ENCODE results near the gene SCOC.

SCOC gene

DNA sequence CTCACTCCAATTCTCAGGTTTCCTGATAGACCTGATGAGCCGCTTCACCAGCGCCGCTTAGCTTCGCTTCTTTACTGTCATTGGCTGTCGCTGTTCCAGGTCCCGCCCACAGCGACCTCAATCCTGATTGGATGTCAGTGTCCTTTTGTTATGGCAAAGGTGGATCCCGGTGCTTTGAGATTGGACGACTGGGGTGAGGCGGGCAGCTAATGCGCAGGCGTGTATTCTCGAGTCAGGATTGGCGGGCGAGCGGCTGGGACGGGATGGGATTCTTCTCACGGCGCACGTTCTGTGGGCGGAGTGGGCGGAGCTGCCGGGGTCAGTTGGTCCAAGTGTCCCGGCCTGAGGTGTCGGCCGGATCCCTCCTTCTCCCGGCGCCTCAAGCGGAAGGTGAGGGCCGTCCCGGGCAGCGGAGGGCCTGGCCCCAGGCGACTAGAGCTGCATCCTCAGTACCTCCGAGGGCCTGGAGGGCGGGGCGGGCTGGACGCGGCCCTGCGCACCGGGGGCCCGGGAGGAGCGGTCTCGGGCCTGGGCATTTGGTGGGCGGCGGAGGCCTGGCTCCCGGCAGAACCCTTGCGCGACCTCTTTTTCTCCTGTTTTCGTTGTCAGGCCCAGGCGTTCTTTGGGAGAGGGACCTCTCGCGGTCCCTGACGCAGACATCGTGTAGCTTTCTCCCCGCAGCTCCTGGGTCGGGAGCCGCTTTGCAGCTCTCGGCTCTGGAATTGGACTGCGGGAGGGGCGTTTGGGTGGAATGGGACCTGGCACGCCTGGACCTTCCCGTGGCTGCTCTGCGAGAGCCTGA is at the start of gene SCOC:
TSS of gene SCOC (plus strand) at position 319 of the 802 bp plus-strand sequence. CDS start 5,525 bp downstream, outside the sequence.
- peak; percentile 98 for DNase-seq (ENCODE audit: low spot score)

DNA sequence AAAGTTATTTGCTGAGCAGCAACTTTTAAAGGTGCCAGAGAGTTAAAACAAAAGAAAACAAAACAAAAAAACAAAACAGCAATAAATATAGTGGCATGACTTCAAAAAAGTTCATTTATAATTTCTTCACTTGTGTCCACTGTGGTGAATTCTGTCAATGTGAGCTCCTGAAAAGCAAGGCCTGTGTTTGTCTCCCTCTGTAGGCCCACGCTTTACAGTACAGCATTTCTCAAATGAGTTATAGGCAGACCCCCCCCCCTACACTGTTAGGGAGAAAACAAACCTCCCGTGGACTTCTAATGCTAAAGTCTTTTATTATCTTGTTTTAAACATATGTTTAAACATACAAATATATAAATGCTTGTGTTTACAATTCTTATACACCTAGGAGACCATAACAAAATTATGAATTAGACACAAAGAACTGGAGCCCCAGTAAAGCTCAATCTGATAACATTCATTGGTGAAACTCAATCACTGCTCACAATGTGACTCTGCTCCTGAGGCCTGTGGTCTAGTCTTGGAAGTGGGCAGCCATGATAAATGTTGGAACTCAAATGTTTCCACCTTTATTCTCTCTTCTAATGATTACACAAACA is 47.0 kb upstream of the SCOC start:
- peak; percentile 65 for DNase-seq (ENCODE audit: low spot score)

DNA sequence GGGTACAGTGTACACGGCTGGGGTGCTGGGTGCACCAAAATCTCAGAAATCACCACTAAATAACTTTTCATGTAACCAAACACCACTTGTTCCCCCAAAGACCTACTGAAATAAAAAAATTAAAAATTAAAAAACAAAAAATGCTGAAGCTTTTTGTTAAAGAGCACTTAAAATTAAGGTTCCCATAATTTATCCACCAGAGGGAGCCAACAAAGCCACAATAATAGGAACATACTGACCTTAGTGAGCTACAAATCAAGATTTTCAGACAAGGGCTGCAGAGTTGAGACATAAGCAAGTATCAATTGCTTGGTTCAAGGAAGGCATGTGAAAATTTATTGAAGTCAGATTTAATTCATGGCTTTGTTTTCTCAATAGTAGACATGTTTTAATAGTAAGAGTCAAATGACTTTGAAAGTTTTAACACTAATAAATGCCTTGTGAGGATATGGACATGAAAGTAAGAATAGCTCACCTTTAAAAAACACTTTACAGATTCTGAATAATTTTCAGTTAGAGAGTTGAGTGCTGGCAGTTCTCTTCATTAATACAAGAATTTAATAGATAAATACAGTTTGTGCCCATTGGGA is 43.0 kb upstream of the SCOC start:
- no peak for DNase-seq (ENCODE audit: low spot score)

DNA sequence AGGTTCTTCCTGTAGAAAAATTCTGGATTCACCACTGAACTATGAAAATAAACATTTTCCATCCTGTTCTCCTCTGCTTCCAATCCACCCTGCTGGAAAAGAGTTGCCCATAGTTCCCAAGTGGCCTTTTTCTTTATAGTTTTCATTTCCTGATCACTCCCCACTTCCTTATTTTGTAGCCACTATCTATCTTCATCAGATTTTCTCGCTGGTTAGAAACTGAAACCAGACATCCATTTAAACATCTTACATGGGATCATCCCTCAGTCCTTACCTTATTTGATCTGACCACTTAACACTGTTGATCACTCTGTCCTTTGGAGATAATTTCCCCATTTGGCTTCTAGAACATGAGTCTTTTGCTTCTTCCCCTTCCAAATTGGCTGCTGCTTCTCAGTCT is 42.2 kb upstream of the SCOC start:
- DNase-seq (ENCODE audit: low spot score), result no peak

DNA sequence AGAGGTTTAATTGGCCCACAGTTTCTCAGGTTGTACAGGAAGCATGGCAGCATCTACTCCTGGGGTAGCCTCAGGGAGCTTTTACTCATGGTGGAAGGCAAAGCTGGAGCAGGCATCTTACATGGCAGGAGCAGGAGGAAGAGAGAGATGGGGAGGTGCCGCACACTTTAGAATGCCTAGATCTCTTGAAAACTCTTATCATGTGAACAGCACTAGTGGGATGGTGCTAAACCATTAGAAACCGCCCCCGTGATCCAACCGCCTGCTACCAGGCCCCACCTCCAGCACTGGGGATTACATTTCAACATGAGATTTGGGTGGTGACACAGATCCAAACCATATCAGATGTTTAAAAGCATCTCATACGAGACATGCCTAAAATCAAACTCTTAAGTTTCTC is 41.6 kb upstream of the SCOC start:
- no peak for DNase-seq (ENCODE audit: low spot score)

DNA sequence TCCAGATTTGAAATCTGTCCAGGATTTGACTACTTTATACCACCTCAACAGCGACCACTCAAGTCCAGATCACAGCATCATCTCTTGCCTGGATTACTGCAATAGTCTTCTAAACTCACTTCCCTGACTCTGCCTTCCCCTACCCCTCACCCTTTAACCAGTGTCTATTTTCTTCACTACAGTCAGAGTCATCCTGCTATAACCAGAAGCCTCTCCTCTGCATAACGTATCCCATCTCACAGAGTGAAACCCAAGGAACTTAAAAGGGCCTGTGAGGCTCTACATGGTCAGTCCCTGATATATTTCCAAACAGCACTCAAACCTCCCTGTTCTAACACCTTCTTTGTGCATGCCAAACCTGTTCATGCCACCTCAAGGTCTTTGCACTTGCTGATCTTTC is 40.7 kb upstream of the SCOC start:
- no peak for DNase-seq (ENCODE audit: low spot score)

DNA sequence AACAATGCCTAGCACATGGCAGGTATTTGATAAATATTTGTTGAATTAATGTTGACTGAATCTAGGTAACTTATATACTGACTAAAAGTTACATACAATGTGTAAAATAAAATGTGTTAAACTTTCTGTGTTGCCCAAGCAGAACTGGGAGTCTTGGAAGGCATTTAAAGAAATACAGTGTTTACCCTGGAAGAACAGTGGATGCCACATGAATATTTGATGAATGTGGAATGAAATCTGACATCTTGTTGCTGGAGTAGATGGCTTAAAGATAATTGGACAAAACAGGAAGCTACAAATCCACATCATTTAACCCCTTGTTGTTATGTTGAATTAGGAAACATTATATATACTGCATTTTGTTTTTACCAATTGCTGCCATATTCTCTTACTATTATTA is 39.9 kb upstream of the SCOC start:
- DNase-seq (ENCODE audit: low spot score), result no peak

DNA sequence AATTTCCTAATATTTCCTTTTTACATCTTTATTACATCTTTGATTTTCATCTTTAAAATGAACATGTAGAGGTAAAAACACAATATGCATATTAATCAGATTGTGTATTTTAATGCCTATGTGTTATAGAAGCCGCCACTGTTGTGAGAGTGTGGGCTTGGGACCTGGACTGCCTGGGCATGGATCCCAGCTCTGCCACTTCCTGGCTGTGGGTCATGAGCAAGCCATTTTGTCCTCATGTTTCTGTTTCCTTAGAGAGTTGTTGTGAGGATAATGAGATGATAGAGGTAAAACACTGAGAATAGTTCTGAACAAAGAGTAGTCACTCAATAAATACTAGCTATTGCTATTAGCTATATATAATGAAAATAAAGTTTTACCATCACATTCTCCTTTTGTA is 38.4 kb upstream of the SCOC start:
- DNase-seq (ENCODE audit: low spot score), result no peak

DNA sequence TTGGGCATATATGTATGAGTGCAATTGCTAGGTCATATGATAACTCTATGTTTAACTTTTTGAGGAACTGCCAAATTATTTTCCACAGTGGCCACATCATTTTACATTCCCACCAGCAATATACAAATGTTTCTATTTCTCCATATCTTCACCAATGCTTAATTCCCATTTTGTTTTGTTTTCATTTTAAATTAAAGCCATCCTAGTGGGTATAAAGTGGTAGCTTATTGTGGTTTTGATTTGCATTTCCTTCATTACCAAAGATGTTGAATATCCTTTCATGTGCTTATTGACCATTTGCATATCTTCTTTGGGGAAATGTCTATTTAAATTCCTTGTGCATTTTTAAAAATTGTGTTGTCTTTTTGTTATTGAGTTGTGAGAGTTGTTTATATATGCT is 36.7 kb upstream of the SCOC start:
- no peak for DNase-seq (ENCODE audit: low spot score)

DNA sequence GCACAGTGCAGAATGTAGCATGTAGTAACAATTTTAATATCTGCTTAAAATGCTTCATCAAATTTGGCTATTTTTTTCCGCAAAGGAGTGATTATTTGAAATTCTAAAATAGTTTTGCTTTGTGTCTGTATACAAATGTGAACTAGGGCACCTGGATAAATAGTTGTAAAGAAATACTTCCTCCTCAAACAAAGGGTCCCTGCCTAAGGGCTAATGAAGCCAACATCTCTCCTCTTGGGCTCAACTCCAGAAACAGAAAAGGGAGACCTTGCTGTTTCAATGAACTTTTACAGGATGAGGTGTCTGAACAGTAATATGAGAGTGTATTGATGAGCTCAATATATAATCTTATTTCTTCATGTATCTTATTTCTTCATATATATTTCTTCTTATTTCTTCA is 30.8 kb upstream of the SCOC start:
- no peak for DNase-seq (ENCODE audit: low spot score)

DNA sequence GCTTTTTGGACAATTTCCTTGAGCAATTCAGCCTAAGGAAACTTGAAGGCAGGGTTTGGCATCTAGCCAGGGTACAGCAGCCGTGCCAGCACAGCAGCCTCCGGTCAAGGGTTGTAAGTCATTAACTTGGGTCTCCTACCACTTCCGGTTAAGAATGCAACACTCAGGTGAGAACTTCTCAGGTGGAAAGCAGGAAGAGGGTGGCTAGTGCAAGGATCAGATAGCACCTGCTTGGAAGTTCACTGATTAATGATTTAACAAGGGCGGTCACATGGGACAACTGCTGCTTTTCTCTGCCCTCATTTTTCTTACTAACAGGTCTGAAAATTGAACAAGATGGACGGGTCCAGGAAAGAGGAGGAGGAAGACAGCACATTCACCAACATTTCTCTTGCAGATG is 30.1 kb upstream of the SCOC start:
- DNase-seq (ENCODE audit: low spot score), result no peak

DNA sequence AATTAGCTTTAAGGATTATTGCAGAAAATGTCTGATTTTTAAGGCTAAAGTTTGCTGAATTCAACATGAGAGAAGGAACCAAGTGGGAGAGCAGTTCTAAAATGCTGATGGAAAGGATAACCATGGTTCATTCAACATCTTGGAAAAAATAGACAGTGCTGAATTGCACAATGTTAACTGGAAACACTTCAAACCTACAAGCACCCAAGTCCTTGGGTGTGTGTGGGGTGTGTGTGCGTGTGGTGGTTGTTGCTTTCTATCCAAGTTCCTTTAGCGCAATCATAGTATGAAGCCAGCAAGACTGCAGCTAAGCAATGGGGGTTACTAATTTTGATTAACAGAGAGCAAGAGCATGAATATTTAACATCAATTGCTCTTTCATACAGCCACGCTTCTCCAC is 29.3 kb upstream of the SCOC start:
- no peak for DNase-seq (ENCODE audit: low spot score)

DNA sequence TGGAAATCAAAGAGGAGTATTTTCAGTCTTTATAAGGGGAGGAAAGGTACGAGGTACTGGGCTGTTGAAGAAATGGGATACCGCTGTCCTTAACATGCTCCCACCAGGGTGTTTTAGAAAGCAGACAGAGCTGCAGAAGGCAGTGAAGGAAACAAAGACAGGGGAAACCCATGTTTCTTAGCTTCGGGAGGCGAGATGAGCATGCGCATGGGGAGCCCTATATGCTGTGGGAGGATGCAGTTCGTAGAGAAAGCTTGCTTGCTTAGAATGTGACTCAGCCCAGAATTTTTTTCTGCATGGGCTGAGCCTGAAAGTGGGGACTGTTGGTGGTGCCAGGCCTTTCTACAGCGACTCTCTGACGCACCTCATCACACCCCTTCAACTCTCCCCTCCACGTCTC is 28.8 kb upstream of the SCOC start:
- no peak for DNase-seq (ENCODE audit: low spot score)

DNA sequence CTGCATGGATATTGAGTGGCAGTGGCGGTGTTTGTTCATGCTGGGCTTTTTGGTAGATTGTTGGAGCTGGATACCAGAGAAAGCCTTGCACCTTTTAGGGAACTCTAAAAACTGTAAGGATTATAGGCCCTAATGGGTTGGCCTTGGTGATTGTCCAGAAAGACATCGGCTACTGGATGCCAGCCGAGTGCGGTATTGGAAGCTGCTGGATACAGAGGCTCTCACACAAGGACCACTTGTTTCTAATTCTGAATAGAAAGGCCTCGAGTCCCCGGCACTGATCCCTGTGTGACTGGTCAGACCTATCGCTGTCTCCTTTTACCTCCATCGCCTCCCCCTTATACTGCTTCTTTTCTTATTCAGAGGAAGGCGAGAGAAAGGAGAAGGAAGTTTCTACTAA is 27.3 kb upstream of the SCOC start:
- no peak for DNase-seq (ENCODE audit: low spot score)

DNA sequence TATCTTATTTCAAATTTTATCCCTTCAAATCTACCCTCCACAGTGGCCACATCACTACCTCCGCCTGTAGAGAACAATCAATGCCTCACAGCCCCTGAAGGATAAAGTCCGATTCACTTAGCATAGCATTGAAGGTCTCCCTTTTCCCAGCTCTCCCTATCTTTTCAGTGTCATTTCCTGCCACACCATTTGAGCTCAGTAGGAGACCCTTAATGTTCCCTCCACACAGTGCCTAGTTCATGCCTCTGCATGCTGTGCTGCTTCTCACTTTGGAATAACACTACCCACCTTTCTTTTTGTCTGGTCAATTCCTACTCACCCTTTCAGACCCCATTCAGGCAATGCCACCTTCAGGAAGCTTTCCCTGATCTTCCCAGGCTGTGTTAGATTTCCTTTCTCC is 23.6 kb upstream of the SCOC start:
- DNase-seq (ENCODE audit: low spot score), result no peak

DNA sequence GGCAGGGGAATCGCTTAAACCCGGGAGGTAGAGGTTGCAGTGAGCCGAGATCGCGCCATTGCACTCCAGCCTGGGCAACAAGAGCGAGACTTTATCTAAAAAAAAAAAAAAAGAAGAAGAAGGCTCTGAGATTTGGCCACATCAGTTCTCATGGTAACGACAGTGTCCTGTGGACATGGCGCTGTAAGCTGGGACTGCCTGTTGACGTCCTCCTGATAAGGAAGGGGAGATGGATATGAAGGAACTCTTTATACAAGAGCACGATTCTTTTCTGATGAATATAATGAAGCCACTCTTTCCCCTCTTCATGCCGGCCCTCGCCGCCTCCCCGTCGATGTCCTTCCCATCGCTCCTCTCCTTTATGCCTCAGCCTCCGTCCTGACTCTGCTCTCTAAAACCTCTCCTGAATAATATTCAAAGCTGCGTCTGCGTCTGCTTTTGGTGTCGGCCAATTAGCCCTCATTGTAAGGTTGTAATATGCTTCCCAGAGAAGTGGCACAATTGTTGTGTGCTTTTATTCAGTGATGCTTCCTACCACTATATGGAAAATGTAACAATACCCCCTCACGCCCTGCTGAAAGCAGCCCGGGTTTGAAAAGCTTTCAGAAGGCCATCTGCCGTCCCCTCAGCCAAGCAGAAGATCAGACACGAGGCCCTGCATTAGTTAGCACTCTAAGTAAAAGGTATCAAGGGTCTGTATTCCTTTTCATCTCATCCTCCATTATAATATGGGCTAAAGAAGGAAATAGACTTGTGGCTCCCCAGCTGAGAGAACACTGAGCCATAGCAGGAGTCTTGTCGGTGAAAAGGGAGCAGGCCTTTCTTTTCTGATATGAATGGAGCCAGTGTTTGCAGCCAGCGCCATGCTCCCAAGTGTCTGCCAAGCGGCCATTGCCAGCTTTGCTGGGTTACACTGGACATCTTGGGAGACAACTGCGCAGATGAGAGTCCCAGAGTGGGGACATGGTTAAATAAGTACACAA is 22.1 kb upstream of the SCOC start:
- no peak for DNase-seq (ENCODE audit: low spot score)

DNA sequence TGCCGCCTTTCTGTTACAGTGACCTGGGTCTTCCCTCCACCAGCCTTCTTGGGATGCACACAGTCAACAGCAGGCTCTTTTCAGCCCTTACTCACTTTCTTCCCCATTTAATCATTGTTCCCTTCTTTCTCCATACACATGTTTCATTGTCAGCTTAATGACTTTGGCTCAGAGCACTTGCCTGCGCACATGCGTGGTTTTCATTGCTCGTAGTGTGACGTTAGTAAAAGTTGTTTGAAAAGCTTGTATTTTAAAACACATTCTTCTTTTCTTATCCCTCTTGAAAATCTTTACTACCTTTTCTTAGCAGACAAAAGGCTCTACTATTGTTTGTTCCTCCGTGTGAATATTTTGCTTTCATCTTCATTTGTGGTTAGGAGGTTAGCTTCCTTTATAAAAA is 19.7 kb upstream of the SCOC start:
- no peak for DNase-seq (ENCODE audit: low spot score)

DNA sequence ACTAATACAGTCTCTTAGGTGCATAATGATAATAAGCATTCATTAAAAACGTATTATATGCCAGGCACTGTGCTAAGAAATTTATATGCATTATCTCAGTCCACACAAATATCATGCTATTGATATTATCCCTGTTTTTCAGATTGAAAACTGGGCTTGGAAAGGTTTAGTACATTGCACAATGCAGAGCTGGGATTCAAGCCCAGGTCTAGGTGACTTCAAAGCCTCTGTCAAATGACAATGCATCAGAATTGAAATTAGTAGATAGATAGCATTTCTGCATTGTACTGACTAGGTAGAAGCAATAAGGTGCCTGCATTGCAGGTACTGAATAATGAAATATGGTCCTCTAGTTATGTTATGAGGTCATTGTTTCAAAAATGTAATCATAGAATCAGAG is 18.2 kb upstream of the SCOC start:
- DNase-seq (ENCODE audit: low spot score), result no peak

DNA sequence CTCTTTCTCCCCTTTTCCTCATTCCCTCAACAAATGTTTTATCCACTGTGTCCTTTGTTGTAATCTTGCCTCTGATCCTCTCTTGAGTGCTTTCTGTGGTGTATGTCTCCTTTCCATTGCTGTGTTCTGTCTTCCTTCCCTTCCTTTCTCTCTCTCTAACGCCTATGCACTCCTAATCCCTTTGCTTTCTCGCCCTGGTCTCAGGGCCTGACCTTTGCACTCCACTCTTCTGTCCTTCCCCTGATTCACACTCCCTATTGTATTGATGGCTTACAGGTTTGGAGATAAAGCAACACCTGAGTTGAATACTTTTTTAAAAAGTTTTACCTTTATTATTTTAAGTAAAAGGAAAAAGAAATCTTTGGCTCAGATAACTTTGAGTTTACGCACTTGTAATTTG is 15.6 kb upstream of the SCOC start:
- no peak for DNase-seq (ENCODE audit: low spot score)

DNA sequence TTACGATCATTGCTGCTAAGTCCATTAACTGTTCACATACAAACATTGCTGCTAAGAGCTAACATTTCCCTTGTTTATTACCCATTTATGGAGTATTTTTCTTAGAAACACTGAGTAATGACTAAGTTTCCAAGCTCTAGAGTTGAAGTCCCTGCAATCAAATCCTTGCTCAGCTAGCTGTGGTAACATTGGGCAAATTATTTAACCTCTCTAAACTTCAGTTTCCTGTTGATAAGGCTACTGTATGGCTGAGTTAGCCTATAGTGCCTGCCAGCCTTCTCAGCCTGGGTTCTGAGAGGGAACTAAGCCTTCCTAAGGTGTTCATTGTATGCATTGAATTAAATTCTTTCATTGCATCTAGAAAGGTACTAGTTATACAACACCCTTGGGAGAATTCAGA is 15.2 kb upstream of the SCOC start:
- DNase-seq (ENCODE audit: low spot score), result no peak

DNA sequence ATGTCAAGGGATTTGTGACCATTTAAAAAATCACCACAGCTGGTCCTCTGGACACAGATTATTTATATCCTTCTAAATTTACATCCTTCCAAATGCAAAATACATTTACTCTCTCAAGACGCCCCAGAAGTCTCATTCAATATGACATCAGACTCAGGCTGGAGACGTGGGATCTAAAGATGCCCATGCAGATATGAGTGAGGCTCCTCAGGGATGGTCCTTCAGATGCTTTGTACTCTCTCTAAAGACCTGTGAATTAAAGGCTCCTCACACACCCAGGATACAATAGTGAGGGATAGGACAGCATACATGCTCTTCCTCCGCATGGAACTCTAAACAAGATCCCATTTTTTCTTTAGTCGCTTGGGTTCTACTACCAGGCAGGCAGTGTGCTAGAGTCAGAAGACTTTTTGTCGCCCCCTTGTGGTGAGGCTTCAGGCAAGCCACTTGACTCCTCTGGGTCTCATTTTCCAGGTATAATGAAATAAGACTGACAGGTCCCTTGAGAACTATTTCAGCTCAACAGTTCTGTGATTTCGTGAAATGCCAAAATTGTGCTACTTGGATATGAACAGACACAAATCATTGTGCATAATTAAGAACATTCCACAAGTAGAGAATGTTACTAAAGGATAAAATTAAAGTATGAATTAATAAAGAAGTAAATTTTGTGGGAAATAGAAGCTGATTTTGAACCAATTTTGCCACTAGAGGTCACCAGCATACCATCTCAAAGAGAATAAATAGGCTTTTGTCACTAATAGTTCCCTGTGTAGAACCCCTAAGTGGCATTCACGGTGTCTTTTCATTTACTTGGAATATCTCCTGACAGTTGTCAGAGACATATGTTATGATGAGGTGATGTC is 13.7 kb upstream of the SCOC start:
- peak; percentile 76 for DNase-seq (ENCODE audit: low spot score)

Data from D341Med (cell line).